IMR-90 (cell line): ENCODE data around the gene FOXO3. TPM values are rescaled to one million over a fixed set of nuclear protein-coding genes. Genes with fewer than 3 reads are reported as not detected.

Experiments
- ATAC-seq: fragments of 200-7000 bp; cut with Tn5 transposase; 2 replicates; pipeline ENCODE4 v1.9.1; 2020; ENCODE audit warnings: low read depth, mild to moderate bottlenecking, moderate library complexity
- BruUV-seq: library from RNA; stranded (reverse); fragments of 400-500 nt; replicated peaks from 2 replicates; lab custom pipeline; 2021; lab: Mats Ljungman, UMichigan
- CTCF ChIA-PET: fragments of 300-600 bp; formaldehyde crosslinking; extraction: SDS; loops from one replicate; lab custom pipeline; 2021; ENCODE audit warnings: antibody characterized with exemption; lab: Yijun Ruan, JAX
- POLR2A ChIA-PET: fragments of 300-600 bp; sonication (Branson Sonifier 250); formaldehyde crosslinking; loops from one replicate; lab custom pipeline; 2022; ENCODE audit warnings: antibody characterized with exemption; ENCODE audit not compliant: unreplicated experiment; lab: Charles Lee
- DNase-seq: peaks from one replicate; pipeline ENCODE4 v3.0.0; 2013
- H2AFZ ChIP-seq: replicated peaks from 2 replicates; pipeline ENCODE3; 2013; ENCODE audit warnings: low read length, mild to moderate bottlenecking; ENCODE audit not compliant: poor library complexity
- H2AK5ac ChIP-seq: 2 replicates; pipeline ENCODE4 v1.6.1; 2013; ENCODE audit warnings: low read depth, low read length, inconsistent platforms
- H2AK9ac ChIP-seq: replicated peaks from 2 replicates; pipeline ENCODE3; 2013; ENCODE audit warnings: mild to moderate bottlenecking, low read depth, low read length, moderate library complexity; ENCODE audit not compliant: poor library complexity
- H2BK120ac ChIP-seq: 2 replicates; pipeline ENCODE4 v1.6.1; 2013; ENCODE audit warnings: low read depth, low read length, inconsistent platforms
- H2BK15ac ChIP-seq: 3 replicates; pipeline ENCODE4 v1.6.1; 2013; ENCODE audit warnings: low read depth, low read length, inconsistent platforms
- H2BK20ac ChIP-seq: 2 replicates; pipeline ENCODE4 v1.6.1; 2013; ENCODE audit warnings: low read depth, mild to moderate bottlenecking, inconsistent platforms, low read length, moderate library complexity
- H2BK5ac ChIP-seq: 2 replicates; pipeline ENCODE4 v1.6.1; 2013; ENCODE audit warnings: mild to moderate bottlenecking, low read depth, low read length, inconsistent platforms; ENCODE audit not compliant: poor library complexity, severe bottlenecking
- H3K14ac ChIP-seq: replicated peaks from 2 replicates; pipeline ENCODE4 v1.6.1; 2013; ENCODE audit warnings: low read depth, low read length, inconsistent platforms
- H3K18ac ChIP-seq: 2 replicates; pipeline ENCODE4 v1.6.1; 2013; ENCODE audit warnings: low read depth, low read length, control low read depth
- H3K23ac ChIP-seq: 2 replicates; pipeline ENCODE4 v1.6.1; 2013; ENCODE audit warnings: low read depth, low read length, inconsistent platforms
- H3K27ac ChIP-seq: 2 replicates; pipeline ENCODE4 v1.5.1; 2013; ENCODE audit warnings: mild to moderate bottlenecking, control low read depth, low read length; ENCODE audit not compliant: insufficient read depth
- H3K27me3 ChIP-seq: 2 replicates; pipeline ENCODE4 v1.6.1; 2013; ENCODE audit warnings: low read length; ENCODE audit not compliant: control insufficient read depth, insufficient read depth
- H3K36me3 ChIP-seq: 2 replicates; pipeline ENCODE4 v1.6.1; 2013; ENCODE audit warnings: low read length, mixed read lengths; ENCODE audit not compliant: control insufficient read depth, insufficient read depth
- H3K4ac ChIP-seq: 2 replicates; pipeline ENCODE4 v1.6.1; 2013; ENCODE audit warnings: low read depth, low read length, inconsistent platforms
- H3K4me1 ChIP-seq: 2 replicates; pipeline ENCODE4 v1.6.1; 2013; ENCODE audit warnings: low read length, mixed read lengths; ENCODE audit not compliant: control insufficient read depth, insufficient read depth
- H3K4me2 ChIP-seq: 2 replicates; pipeline ENCODE4 v1.6.1; 2013; ENCODE audit warnings: low read depth, mild to moderate bottlenecking, control low read depth, low read length, moderate library complexity
- H3K4me3 ChIP-seq: 2 replicates; pipeline ENCODE4 v1.5.1; 2013; ENCODE audit warnings: low read depth, mild to moderate bottlenecking, control low read depth, low read length, moderate library complexity; ENCODE audit not compliant: insufficient read depth
- H3K56ac ChIP-seq: 2 replicates; pipeline ENCODE4 v1.6.1; 2013; ENCODE audit warnings: low read length, inconsistent platforms; ENCODE audit not compliant: insufficient read depth; ENCODE audit errors: extremely low read depth
- H3K79me1 ChIP-seq, 2 experiments: 2 replicates each; pipeline ENCODE4 v1.6.1; 2013; ENCODE audit warnings: low read length in 2 of 2, inconsistent platforms in 1 of 2, low read depth in 1 of 2
- H3K9ac ChIP-seq: 2 replicates; pipeline ENCODE4 v1.6.1; 2013; ENCODE audit warnings: low read depth, low read length, control low read depth
- H3K9me1 ChIP-seq: 2 replicates; pipeline ENCODE4 v1.6.1; 2013; ENCODE audit warnings: low read length, inconsistent platforms; ENCODE audit not compliant: insufficient read depth
- H3K9me3 ChIP-seq: 2 replicates; pipeline ENCODE4 v1.6.1; 2013; ENCODE audit warnings: low read length; ENCODE audit not compliant: control insufficient read depth, insufficient read depth
- H4K20me1 ChIP-seq: 2 replicates; pipeline ENCODE4 v1.6.1; 2013; ENCODE audit warnings: low read length, inconsistent platforms; ENCODE audit not compliant: insufficient read depth
- H4K5ac ChIP-seq: 2 replicates; pipeline ENCODE4 v1.6.1; 2013; ENCODE audit warnings: mild to moderate bottlenecking, low read depth, low read length, control low read depth
- H4K8ac ChIP-seq, 2 experiments: 2 replicates each; pipeline ENCODE4 v1.6.1; 2013; ENCODE audit warnings: low read depth in 2 of 2, low read length in 2 of 2, control low read depth in 1 of 2, inconsistent platforms in 1 of 2
- H4K91ac ChIP-seq: 2 replicates; pipeline ENCODE4 v1.6.1; 2013; ENCODE audit warnings: low read depth, low read length, inconsistent platforms; ENCODE audit not compliant: insufficient read depth
- BHLHE40 ChIP-seq: fragments of 150-350 bp; IDR thresholded peaks from 2 replicates; pipeline ENCODE4 v1.6.1; 2016; ENCODE audit warnings: mild to moderate bottlenecking, low read depth, low read length
- CTCF ChIP-seq: conservative IDR thresholded peaks from 2 replicates; pipeline ENCODE4 v1.5.1; 2012; ENCODE audit warnings: mild to moderate bottlenecking, low read depth, low read length, improper control_type of control experiment
- ELK1 ChIP-seq: fragments of 150-350 bp; IDR thresholded peaks from 2 replicates; pipeline ENCODE4 v1.6.1; 2016; ENCODE audit warnings: low read depth, mild to moderate bottlenecking, low read length, moderate library complexity, borderline replicate concordance
- FOS ChIP-seq: fragments of 150-350 bp; IDR thresholded peaks from 2 replicates; pipeline ENCODE4 v1.6.1; 2016; ENCODE audit warnings: low read depth, low read length
- MAFK ChIP-seq: IDR thresholded peaks from 2 replicates; pipeline ENCODE4 v1.6.1; 2012; ENCODE audit warnings: low read depth, low read length, improper control_type of control experiment
- MAZ ChIP-seq: IDR thresholded peaks from 2 replicates; pipeline ENCODE4 v1.6.1; 2012; ENCODE audit warnings: low read depth, mild to moderate bottlenecking, low read length, improper control_type of control experiment, moderate library complexity, borderline replicate concordance
- MXI1 ChIP-seq: IDR thresholded peaks from 2 replicates; pipeline ENCODE4 v1.6.1; 2012; ENCODE audit warnings: low read depth, mild to moderate bottlenecking, low read length, moderate library complexity, borderline replicate concordance
- NFE2L2 ChIP-seq: fragments of 150-350 bp; IDR thresholded peaks from 2 replicates; pipeline ENCODE4 v1.6.1; 2016; ENCODE audit warnings: low read depth, mild to moderate bottlenecking, low read length
- RAD21 ChIP-seq: IDR thresholded peaks from 2 replicates; pipeline ENCODE4 v1.6.1; 2012; ENCODE audit warnings: low read length, improper control_type of control experiment
- RCOR1 ChIP-seq: IDR thresholded peaks from 2 replicates; pipeline ENCODE4 v1.6.1; 2012; ENCODE audit warnings: mild to moderate bottlenecking, low read length, improper control_type of control experiment; ENCODE audit not compliant: insufficient replicate concordance
- RFX5 ChIP-seq: IDR thresholded peaks from 2 replicates; pipeline ENCODE4 v1.8.0; 2012; ENCODE audit warnings: low read depth, mild to moderate bottlenecking, low read length, moderate library complexity
- SMC3 ChIP-seq: fragments of 150-350 bp; IDR thresholded peaks from 2 replicates; pipeline ENCODE4 v1.6.1; 2016; ENCODE audit warnings: low read depth, mild to moderate bottlenecking, antibody characterized with exemption, low read length, moderate library complexity
- WGBS, 2 experiments: methylation state at CpG; one replicate each; pipeline versions ENCODE4 v1.1.5 to v1.1.7; 2013; ENCODE audit warnings: missing lambda C conversion rate in 2 of 2; ENCODE audit not compliant: insufficient read length in 1 of 2; ENCODE audit errors: extremely low coverage in 2 of 2; 5-methylcytosine and 5-hydroxymethylcytosine counted together
- dilution Hi-C: fragments of 300-500 bp; cut with HindIII; formaldehyde crosslinking; loops from one replicate; pipeline ENCODE4 v1.14.3; 2018; ENCODE audit warnings: low sequenced_read_pairs; ENCODE audit not compliant: unreplicated experiment
- in situ Hi-C: fragments of 300-500 bp; cut with MboI; formaldehyde crosslinking; loops from 3 replicates; pipeline ENCODE4 v1.14.3; 2019; ENCODE audit warnings: low sequenced_read_pairs, inconsistent platforms, mixed read lengths
- intact Hi-C: fragments of 100-400 bp; cut with micrococcal nuclease; formaldehyde crosslinking; loops from 2 replicates; pipeline ENCODE4 v1.10.0; 2022
- polyA plus RNA-seq, 3 experiments: library from polyadenylated mRNA; depleted of rRNA; stranded (reverse); fragments of >200 nt; gene quantifications; 2 replicates each; pipeline ENCODE4 v1.2.3, GENCODE V29; 2012; ENCODE audit warnings: low replicate concordance in 1 of 3
- total RNA-seq: library from RNA; depleted of rRNA; stranded (reverse); fragments of >200 nt; gene quantifications from 2 replicates; pipeline ENCODE4 v1.2.3, GENCODE V29; 2012
- TF ChIP-seq, protein P1 (sequence below): fragments of 150-350 bp; IDR thresholded peaks from 2 replicates; pipeline ENCODE4 v1.6.1; 2017; ENCODE audit warnings: mild to moderate bottlenecking, antibody characterized with exemption, low read length, low read depth

Gene FOXO3
- total and polyA plus RNA-seq, 2 of the 4 experiments (the other 2 are of a cell fraction) = 17.5 to 38.7 TPM

GRCh38 chr6:108585921-108586536, 25.3 kb downstream of the FOXO3 start:
- Histone ChIP-seq H3K36me3 (peaks cover 1% of the 10 kb centered on the region; the same call in 1 of the 2 replicates), H3K4me1 (peaks cover 43% of the 10 kb centered on the region), H3K14ac (peak overlapping the region; percentile 18), H2AK5ac (no peak overlapping the region), H4K91ac (no peak overlapping the region), H3K27me3 (no peaks in the 10 kb centered on the region), H4K20me1 (peaks cover 84% of the 10 kb centered on the region), H2AFZ (no peak overlapping the region), H3K4me3 (no peak overlapping the region), H3K4me2 (no peak overlapping the region), H3K18ac (no peak overlapping the region), H3K56ac (no peak overlapping the region), H2BK5ac (no peak overlapping the region), H2AK9ac (no peak overlapping the region), H2BK120ac (0 out of 2 replicates have a peak overlapping the region, but pooled peaks have one; percentile 17), H3K79me1 (peaks cover 23 to 74% of the 10 kb centered on the region in 2 experiments), H4K8ac (no peak overlapping the region), H3K27ac (no peak overlapping the region; the same call in 1 of the 2 replicates), H3K9me3 (no peaks in the 10 kb centered on the region), H4K5ac (no peak overlapping the region), H3K9ac (0 out of 2 replicates have a peak overlapping the region, but pooled peaks have one; percentile 13), H2BK20ac (peak overlapping the region; percentile 22; the same call in 1 of the 2 replicates), H2BK15ac (0 out of 3 replicates have a peak overlapping the region, but pooled peaks have one; percentile 19), H3K23ac (peak overlapping the region; percentile 72), H3K9me1 (peaks cover 42% of the 10 kb centered on the region), H3K4ac (peak overlapping the region; percentile 34; the same call in 1 of the 2 replicates)
- POLR2A ChIA-PET = no interaction called here
- dilution Hi-C loops (no loop called here), intact Hi-C loops (no loop called here), in situ Hi-C loops (no loop called here)
- CTCF ChIA-PET = interaction anchor here (1.4 kb wide), 1 partner anchor 21 kb away, joined by 4 read pairs; no protein-coding TSS in a partner anchor
- TF ChIP-seq RFX5 (no peak), BHLHE40 (no peak), ELK1 (no peak), MAFK (no peak), FOS (no peak), RCOR1 (no peak), MXI1 (no peak), CTCF (no peak), SMC3 (no peak), NFE2L2 (no peak), RAD21 (no peak), MAZ (no peak)
- TF ChIP-seq, protein P1, sequence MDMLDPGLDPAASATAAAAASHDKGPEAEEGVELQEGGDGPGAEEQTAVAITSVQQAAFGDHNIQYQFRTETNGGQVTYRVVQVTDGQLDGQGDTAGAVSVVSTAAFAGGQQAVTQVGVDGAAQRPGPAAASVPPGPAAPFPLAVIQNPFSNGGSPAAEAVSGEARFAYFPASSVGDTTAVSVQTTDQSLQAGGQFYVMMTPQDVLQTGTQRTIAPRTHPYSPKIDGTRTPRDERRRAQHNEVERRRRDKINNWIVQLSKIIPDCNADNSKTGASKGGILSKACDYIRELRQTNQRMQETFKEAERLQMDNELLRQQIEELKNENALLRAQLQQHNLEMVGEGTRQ = no peak
- 93% methylated on average over 3 of the region's 6 CpGs; no CpG with 5 or more reads in 1 of the 2 experiments for WGBS, 2 experiments
- no peak for ATAC-seq
- no peak for DNase-seq
- no TSS peak for BruUV-seq
